HG02759 (cell line): Measurements from ENCODE around the gene PPP2R5B.

ENCODE experiments used
- ATAC-seq: cut with Tn5 transposase; IDR thresholded peaks from one replicate; pipeline ENCODE4 v1.9.1; 2021; ENCODE audit warnings: mild to moderate bottlenecking, moderate library complexity; ENCODE audit not compliant: unreplicated experiment

The PPP2R5B gene

GRCh38 chr11:64923944-64924909 lies at the start of gene PPP2R5B:
Gene PPP2R5B, plus strand, starts transcription at chr11:64924689. Its CDS starts 1,046 bp downstream, at chr11:64925735.
- peak; percentile 86 for ATAC-seq

GRCh38 chr11:64875369-64876228 lies 48.9 kb upstream of the PPP2R5B start:
- no peak for ATAC-seq

- ATAC-seq = no peak
These were observed 48.2 kb upstream of the PPP2R5B start for GRCh38 chr11:64876229-64876750.

GRCh38 chr11:64876835-64877341 lies 47.6 kb upstream of the PPP2R5B start:
- no peak for ATAC-seq

- ATAC-seq = no peak
These were observed 46.9 kb upstream of the PPP2R5B start for GRCh38 chr11:64877390-64878222.

- peak; percentile 18 for ATAC-seq
These were observed 46.3 kb upstream of the PPP2R5B start for GRCh38 chr11:64878223-64878493.

GRCh38 chr11:64878494-64879243 lies 45.8 kb upstream of the PPP2R5B start, which contains the start of gene EHD1:
Gene EHD1, minus strand, starts transcription at chr11:64878621. Its CDS starts 157 bp downstream, at chr11:64878464.
- ATAC-seq = peak; percentile 81

- no peak for ATAC-seq
These were observed 45.1 kb upstream of the PPP2R5B start for GRCh38 chr11:64879244-64879900.

GRCh38 chr11:64880240-64881001 lies 44.1 kb upstream of the PPP2R5B start:
- ATAC-seq = no peak

- ATAC-seq = no peak
These were observed 43.0 kb upstream of the PPP2R5B start for GRCh38 chr11:64881476-64881875.

- no peak for ATAC-seq
These were observed 42.2 kb upstream of the PPP2R5B start for GRCh38 chr11:64882243-64882642.

GRCh38 chr11:64883575-64883974 lies 40.9 kb upstream of the PPP2R5B start:
- ATAC-seq = no peak

GRCh38 chr11:64884019-64884418 lies 40.5 kb upstream of the PPP2R5B start:
- ATAC-seq = no peak

- ATAC-seq = no peak
These were observed 38.9 kb upstream of the PPP2R5B start for GRCh38 chr11:64885367-64886286.

GRCh38 chr11:64887234-64887756 lies 37.2 kb upstream of the PPP2R5B start:
- ATAC-seq = no peak

- no peak for ATAC-seq
These were observed 36.6 kb upstream of the PPP2R5B start for GRCh38 chr11:64887757-64888405.

- ATAC-seq = no peak
These were observed 36.1 kb upstream of the PPP2R5B start for GRCh38 chr11:64888406-64888728.
